GM18499 (cell line): ENCODE measurements around the gene UQCRQ.

Experiments
- ATAC-seq: cut with Tn5 transposase; IDR thresholded peaks from one replicate; pipeline ENCODE4 v1.9.1; 2021; ENCODE audit warnings: moderate number of reproducible peaks; ENCODE audit not compliant: insufficient read depth, unreplicated experiment

UQCRQ gene

GRCh38 chr5:132865668-132866341 lies 637 bp upstream of the UQCRQ start:
- ATAC-seq: no peak

GRCh38 chr5:132867046-132867451 lies 607 bp downstream of the UQCRQ start:
- ATAC-seq: no peak

GRCh38 chr5:132868754-132869153 lies 2.3 kb downstream of the UQCRQ start:
- ATAC-seq: no peak

GRCh38 chr5:132870801-132871200 lies 4.4 kb downstream of the UQCRQ start:
- no peak for ATAC-seq

GRCh38 chr5:132871459-132872284 lies 5.2 kb downstream of the UQCRQ start:
- no peak for ATAC-seq

- no peak for ATAC-seq
These were observed 6.3 kb downstream of the UQCRQ start for GRCh38 chr5:132872788-132873118.

- no peak for ATAC-seq
These were observed 6.9 kb downstream of the UQCRQ start, which contains the start of gene LEAP2 for GRCh38 chr5:132873119-132873929. Gene LEAP2, plus strand, starts transcription at chr5:132873668. Its CDS starts 27 bp downstream, at chr5:132873695.

GRCh38 chr5:132873930-132874271 lies 7.5 kb downstream of the UQCRQ start:
- ATAC-seq: no peak

- no peak for ATAC-seq
These were observed 9.7 kb downstream of the UQCRQ start for GRCh38 chr5:132876020-132876759.

GRCh38 chr5:132877466-132877865 lies 11.0 kb downstream of the UQCRQ start:
- ATAC-seq: no peak

GRCh38 chr5:132877938-132878337 lies 11.5 kb downstream of the UQCRQ start:
- no peak for ATAC-seq

- no peak for ATAC-seq
These were observed 16.9 kb downstream of the UQCRQ start for GRCh38 chr5:132883261-132883834.

GRCh38 chr5:132884548-132884947 lies 18.1 kb downstream of the UQCRQ start:
- no peak for ATAC-seq

GRCh38 chr5:132886064-132886823 lies 19.8 kb downstream of the UQCRQ start:
- no peak for ATAC-seq

GRCh38 chr5:132887283-132887682 lies 20.8 kb downstream of the UQCRQ start:
- ATAC-seq: no peak

- no peak for ATAC-seq
These were observed 23.1 kb downstream of the UQCRQ start for GRCh38 chr5:132889501-132889900.

- ATAC-seq: no peak
These were observed 24.4 kb downstream of the UQCRQ start for GRCh38 chr5:132890817-132891216.

- ATAC-seq: no peak
These were observed 29.4 kb downstream of the UQCRQ start for GRCh38 chr5:132895719-132896305.

- ATAC-seq: no peak
These were observed 30.2 kb downstream of the UQCRQ start for GRCh38 chr5:132896685-132897084.
